Tibial artery (tissue), 4 donors: ENCODE results near the gene ANKRD11.

Source experiments
- DNase-seq, 2 donors: peaks; one replicate each; pipeline ENCODE4 v3.0.0-alpha.2; 2019
- H3K27ac ChIP-seq, 2 donors: fragments of 200-600 bp; sonication (generic) in 1 of 2; 1 replicate in 1 of 2; 2 replicates in 1 of 2; pipeline ENCODE4 v1.5.1; 2018 to 2019; ENCODE audit warnings: mild to moderate bottlenecking in 1 of 2
- H3K27me3 ChIP-seq, 2 donors: fragments of 200-600 bp; sonication (generic) in 1 of 2; one replicate each; pipeline versions ENCODE4 v1.5.1 to v1.6.0; 2016 to 2019
- H3K36me3 ChIP-seq, 3 donors: fragments of 200-600 bp; sonication (generic) in 2 of 3; one replicate each; pipeline ENCODE4 v1.5.1; 2016 to 2019; ENCODE audit warnings: mild to moderate bottlenecking in 2 of 3
- H3K4me1 ChIP-seq, 4 donors: fragments of 200-600 bp; sonication (generic) in 2 of 4; 1 replicate in 3 of 4; 2 replicates in 1 of 4; pipeline ENCODE4 v1.5.1; 2016 to 2019
- H3K4me3 ChIP-seq, 2 donors: fragments of 200-600 bp; sonication (generic) in 1 of 2; 1 replicate in 1 of 2; 2 replicates in 1 of 2; pipeline ENCODE4 v1.5.1; 2018 to 2019; ENCODE audit warnings: mild to moderate bottlenecking in 2 of 2
- H3K9me3 ChIP-seq, 3 donors: fragments of 200-600 bp; sonication (generic) in 1 of 3; one replicate each; pipeline ENCODE4 v1.5.1; 2016 to 2019
- intact Hi-C: fragments of 100-400 bp; cut with DNase I; formaldehyde crosslinking; loops from one replicate; pipeline ENCODE4 v1.15.0; 2023; ENCODE audit warnings: low total_unique reads
- TF ChIP-seq, protein P1 (sequence below), 2 experiments: fragments of 200-600 bp in 1 of 2; fragments of 450-650 bp in 1 of 2; IDR thresholded peaks; one replicate each; pipeline ENCODE4 v1.5.1; 2017 to 2019; ENCODE audit warnings: antibody characterized with exemption in 2 of 2, mild to moderate bottlenecking in 1 of 2, moderate library complexity in 1 of 2

Gene ANKRD11

DNA sequence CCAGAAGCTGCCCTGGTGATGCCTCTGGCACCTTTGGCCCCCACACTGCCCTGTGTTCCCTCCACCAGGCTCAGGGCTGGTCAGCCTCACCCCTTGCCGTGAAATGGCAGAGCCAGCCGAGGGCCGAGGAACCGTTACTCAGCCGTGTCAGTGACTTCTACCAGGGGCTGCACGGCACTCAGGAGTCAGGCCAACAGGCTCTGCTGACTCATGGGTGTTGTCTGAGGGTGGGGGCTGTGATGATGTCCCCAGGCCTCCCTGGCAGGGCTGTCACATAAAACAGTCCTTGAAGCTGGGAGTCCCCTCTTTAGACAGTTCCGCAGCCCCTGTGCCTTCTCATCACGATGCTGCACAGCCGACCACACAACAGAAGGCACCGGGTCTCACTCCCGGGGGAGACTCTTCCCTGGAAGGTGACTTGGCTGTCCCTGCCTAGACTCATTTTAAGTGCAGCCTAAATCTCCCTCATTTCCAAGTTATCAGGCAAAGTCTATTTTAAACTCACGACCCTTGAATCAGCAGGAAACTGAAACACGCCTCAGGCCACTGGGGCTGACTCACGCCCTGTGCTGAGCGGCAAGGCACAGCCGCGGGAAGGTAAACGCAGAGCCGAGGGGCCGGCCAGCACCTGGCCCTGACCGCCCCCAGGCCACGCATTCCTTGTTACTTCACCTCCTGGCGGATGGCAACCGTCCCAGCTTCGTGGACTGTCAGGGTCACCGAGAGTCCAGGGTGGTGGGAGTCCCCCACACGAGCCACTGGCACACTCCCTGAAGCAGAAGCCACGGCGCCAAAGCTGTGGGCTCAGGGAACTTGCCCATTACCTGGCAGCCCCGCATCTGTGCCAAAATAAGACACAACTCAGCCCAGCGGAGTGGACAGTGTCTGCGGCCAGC, 170.2 kb downstream of the ANKRD11 start:
- H3K4me3 ChIP-seq: peak overlapping the region; percentile 35
- peak in 1 of 2 donors; percentile 85 for DNase-seq

DNA sequence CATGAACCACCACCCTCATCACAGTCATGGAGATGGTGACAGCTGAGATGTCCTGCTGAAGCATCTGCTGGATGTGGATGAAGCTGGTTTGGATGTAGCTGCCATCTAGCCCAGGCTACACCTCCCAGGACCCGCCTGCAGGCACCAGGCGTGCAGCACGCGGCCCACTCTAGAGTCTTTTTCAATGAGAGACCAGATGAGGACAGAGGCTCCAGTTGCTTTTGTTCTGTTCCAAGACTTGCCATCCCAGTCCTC, 170.8 kb downstream of the ANKRD11 start:
- peaks cover 0 to 11% (median 0%) of the 10 kb centered on the region in 3 donors for H3K36me3 ChIP-seq
- no peak for DNase-seq
- no peaks in the 10 kb centered on the region for H3K27me3 ChIP-seq
- no peaks in the 10 kb centered on the region for H3K9me3 ChIP-seq
- intact Hi-C loops: no loop called here
- TF ChIP-seq, protein P1, sequence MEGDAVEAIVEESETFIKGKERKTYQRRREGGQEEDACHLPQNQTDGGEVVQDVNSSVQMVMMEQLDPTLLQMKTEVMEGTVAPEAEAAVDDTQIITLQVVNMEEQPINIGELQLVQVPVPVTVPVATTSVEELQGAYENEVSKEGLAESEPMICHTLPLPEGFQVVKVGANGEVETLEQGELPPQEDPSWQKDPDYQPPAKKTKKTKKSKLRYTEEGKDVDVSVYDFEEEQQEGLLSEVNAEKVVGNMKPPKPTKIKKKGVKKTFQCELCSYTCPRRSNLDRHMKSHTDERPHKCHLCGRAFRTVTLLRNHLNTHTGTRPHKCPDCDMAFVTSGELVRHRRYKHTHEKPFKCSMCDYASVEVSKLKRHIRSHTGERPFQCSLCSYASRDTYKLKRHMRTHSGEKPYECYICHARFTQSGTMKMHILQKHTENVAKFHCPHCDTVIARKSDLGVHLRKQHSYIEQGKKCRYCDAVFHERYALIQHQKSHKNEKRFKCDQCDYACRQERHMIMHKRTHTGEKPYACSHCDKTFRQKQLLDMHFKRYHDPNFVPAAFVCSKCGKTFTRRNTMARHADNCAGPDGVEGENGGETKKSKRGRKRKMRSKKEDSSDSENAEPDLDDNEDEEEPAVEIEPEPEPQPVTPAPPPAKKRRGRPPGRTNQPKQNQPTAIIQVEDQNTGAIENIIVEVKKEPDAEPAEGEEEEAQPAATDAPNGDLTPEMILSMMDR (IDR thresholded peaks at IDR 0.05): no peak
- H3K27ac ChIP-seq: peak overlapping the region; percentile 70 to 81
- H3K4me3 ChIP-seq: peak overlapping the region; percentile 35
- H3K4me1 ChIP-seq: peaks cover 8 to 91% (median 67%) of the 10 kb centered on the region in 4 donors

More for the DNA sequence above, 170.2 kb downstream of the ANKRD11 start:
- intact Hi-C loops: no loop called here
- Histone ChIP-seq H3K9me3 (no peaks in the 10 kb centered on the region), H3K27me3 (no peaks in the 10 kb centered on the region), H3K36me3 (peaks cover 0 to 8% (median 0%) of the 10 kb centered on the region in 3 donors), H3K4me1 (peaks cover 8 to 97% (median 69%) of the 10 kb centered on the region in 4 donors), H3K27ac (peak overlapping the region; percentile 70 to 81)
- TF ChIP-seq, protein P1 (IDR thresholded peaks at IDR 0.05): no peak

DNA sequence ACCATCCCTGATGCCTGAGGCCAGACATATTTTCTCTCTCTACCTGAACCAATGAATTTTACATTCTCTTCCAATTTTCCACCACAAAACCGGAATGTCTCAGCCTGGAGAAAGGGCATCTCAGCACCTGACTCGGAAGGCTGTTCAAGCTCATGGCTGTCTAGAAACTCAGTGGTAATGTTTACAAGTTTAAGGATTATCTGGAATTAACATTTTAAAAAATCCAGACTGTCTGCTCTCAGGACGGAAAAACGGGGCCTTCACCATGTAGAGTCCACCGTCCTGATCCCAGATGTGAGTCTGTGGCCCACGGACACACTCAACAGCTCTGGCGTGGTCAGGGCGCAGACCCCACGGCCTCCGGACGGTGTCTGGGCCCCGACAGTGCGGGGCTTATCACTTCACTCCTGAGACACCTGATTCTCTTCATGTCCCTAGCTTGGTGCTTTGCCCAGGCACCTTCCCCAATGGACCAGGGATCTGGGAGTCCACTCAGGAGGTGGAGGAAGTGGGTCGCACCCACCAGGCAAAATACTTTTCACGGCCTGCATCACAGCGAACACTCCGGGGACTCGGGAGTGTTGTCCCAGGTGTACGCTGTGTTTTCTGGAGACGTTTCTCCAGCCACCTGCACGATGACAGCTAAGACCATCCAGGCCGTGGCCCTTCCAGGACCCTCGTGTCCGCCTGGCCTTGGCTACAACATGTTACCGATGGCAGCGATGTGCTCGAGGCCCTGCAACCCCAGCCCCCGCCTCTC, 171.3 kb downstream of the ANKRD11 start:
- Histone ChIP-seq H3K27ac (peak overlapping the region; percentile 70 to 81), H3K4me1 (peaks cover 8 to 86% (median 70%) of the 10 kb centered on the region in 4 donors), H3K36me3 (peaks cover 0 to 11% (median 0%) of the 10 kb centered on the region in 3 donors), H3K4me3 (peak overlapping the region in 1 of 2 donors; percentile 35), H3K9me3 (no peaks in the 10 kb centered on the region), H3K27me3 (no peaks in the 10 kb centered on the region)
- TF ChIP-seq, protein P1 (IDR thresholded peaks at IDR 0.05): no peak
- intact Hi-C loops: no loop called here
- no peak for DNase-seq

DNA sequence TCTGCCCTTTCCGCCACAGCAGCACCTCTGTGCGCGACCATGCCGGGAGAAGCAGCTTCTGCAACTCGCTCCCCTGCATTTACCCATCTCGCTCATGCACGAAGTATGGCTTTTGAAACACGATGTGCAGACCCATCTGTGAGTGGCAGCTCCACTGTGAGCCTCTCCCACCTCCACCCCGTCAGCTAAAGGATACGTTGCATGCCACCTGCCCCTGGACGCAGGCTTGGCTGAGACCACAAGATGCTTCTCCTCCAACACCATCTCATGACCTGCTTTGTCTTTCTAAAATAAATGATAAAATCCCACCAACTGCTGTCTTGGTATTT, 172.0 kb downstream of the ANKRD11 start:
- peaks cover 0 to 11% (median 0%) of the 10 kb centered on the region in 3 donors for H3K36me3 ChIP-seq
- no peak for DNase-seq
- no peaks in the 10 kb centered on the region for H3K27me3 ChIP-seq
- intact Hi-C loops: no loop called here
- no peak overlapping the region for H3K4me3 ChIP-seq
- TF ChIP-seq, protein P1 (IDR thresholded peaks at IDR 0.05): no peak
- H3K4me1 ChIP-seq: peaks cover 8 to 80% (median 69%) of the 10 kb centered on the region in 4 donors
- no peaks in the 10 kb centered on the region for H3K9me3 ChIP-seq
- H3K27ac ChIP-seq: peak overlapping the region in 1 of 2 donors; percentile 81

DNA sequence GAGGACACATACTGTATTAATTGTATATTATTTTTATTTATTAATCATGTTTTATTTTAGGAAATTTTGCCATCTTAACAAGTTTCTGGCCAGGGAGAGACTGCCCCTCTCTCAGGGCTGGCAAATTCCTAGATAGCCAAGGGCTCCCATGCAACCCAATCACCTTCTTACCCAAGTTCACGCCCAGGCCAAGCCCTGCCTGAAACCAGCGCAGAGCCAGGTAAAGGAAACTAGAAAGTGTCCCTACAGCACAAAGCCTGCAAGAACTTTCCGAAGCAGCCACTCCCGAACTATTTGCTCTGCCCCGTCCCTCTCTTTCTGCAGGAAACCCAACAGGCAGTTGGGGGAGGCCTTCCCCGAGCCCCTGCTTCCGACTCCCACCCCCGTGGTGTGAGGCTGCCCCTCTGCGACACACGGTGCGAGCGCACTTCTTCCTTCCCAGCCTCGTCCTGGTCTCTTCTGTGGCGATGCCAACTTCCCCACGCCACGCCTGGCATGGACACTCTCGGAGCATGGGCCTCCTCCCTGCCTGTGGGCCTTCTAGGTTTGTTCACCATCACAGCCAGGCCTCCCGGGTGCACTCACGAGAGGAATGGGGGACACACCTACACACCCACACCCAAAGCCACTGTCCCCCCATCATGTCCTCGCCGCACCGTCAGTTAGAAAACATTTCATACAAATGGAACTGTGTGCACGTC, 172.5 kb downstream of the ANKRD11 start:
- Histone ChIP-seq H3K27me3 (no peaks in the 10 kb centered on the region), H3K9me3 (no peaks in the 10 kb centered on the region), H3K4me1 (peaks cover 8 to 75% (median 66%) of the 10 kb centered on the region in 4 donors), H3K4me3 (no peak overlapping the region), H3K36me3 (peaks cover 0 to 15% (median 4%) of the 10 kb centered on the region in 3 donors), H3K27ac (no peak overlapping the region)
- TF ChIP-seq, protein P1 (IDR thresholded peaks at IDR 0.05): no peak
- DNase-seq: no peak
- intact Hi-C loops: no loop called here
